IMR-90 (cell line): Measurements from ENCODE around the gene BIRC5. TPM values are rescaled to one million over a fixed set of nuclear protein-coding genes. Genes with fewer than 3 reads are reported as not detected.

Source experiments
- ATAC-seq: fragments of 200-7000 bp; cut with Tn5 transposase; 2 replicates; pipeline ENCODE4 v1.9.1; 2020; ENCODE audit warnings: low read depth, mild to moderate bottlenecking, moderate library complexity
- BruUV-seq: library from RNA; stranded (reverse); fragments of 400-500 nt; replicated peaks from 2 replicates; lab custom pipeline; 2021; lab: Mats Ljungman, UMichigan
- CTCF ChIA-PET: fragments of 300-600 bp; formaldehyde crosslinking; extraction: SDS; loops from one replicate; lab custom pipeline; 2021; ENCODE audit warnings: antibody characterized with exemption; lab: Yijun Ruan, JAX
- POLR2A ChIA-PET: fragments of 300-600 bp; sonication (Branson Sonifier 250); formaldehyde crosslinking; loops from one replicate; lab custom pipeline; 2022; ENCODE audit warnings: antibody characterized with exemption; ENCODE audit not compliant: unreplicated experiment; lab: Charles Lee
- DNase-seq: peaks from one replicate; pipeline ENCODE4 v3.0.0; 2013
- H2AFZ ChIP-seq: replicated peaks from 2 replicates; pipeline ENCODE3; 2013; ENCODE audit warnings: low read length, mild to moderate bottlenecking; ENCODE audit not compliant: poor library complexity
- H2AK5ac ChIP-seq: 2 replicates; pipeline ENCODE4 v1.6.1; 2013; ENCODE audit warnings: low read depth, low read length, inconsistent platforms
- H2AK9ac ChIP-seq: replicated peaks from 2 replicates; pipeline ENCODE3; 2013; ENCODE audit warnings: mild to moderate bottlenecking, low read depth, low read length, moderate library complexity; ENCODE audit not compliant: poor library complexity
- H2BK120ac ChIP-seq: 2 replicates; pipeline ENCODE4 v1.6.1; 2013; ENCODE audit warnings: low read depth, low read length, inconsistent platforms
- H2BK15ac ChIP-seq: 3 replicates; pipeline ENCODE4 v1.6.1; 2013; ENCODE audit warnings: low read depth, low read length, inconsistent platforms
- H2BK20ac ChIP-seq: 2 replicates; pipeline ENCODE4 v1.6.1; 2013; ENCODE audit warnings: low read depth, mild to moderate bottlenecking, inconsistent platforms, low read length, moderate library complexity
- H2BK5ac ChIP-seq: 2 replicates; pipeline ENCODE4 v1.6.1; 2013; ENCODE audit warnings: mild to moderate bottlenecking, low read depth, low read length, inconsistent platforms; ENCODE audit not compliant: poor library complexity, severe bottlenecking
- H3K14ac ChIP-seq: replicated peaks from 2 replicates; pipeline ENCODE4 v1.6.1; 2013; ENCODE audit warnings: low read depth, low read length, inconsistent platforms
- H3K18ac ChIP-seq: 2 replicates; pipeline ENCODE4 v1.6.1; 2013; ENCODE audit warnings: low read depth, low read length, control low read depth
- H3K23ac ChIP-seq: 2 replicates; pipeline ENCODE4 v1.6.1; 2013; ENCODE audit warnings: low read depth, low read length, inconsistent platforms
- H3K27ac ChIP-seq: 2 replicates; pipeline ENCODE4 v1.5.1; 2013; ENCODE audit warnings: mild to moderate bottlenecking, control low read depth, low read length; ENCODE audit not compliant: insufficient read depth
- H3K27me3 ChIP-seq: 2 replicates; pipeline ENCODE4 v1.6.1; 2013; ENCODE audit warnings: low read length; ENCODE audit not compliant: control insufficient read depth, insufficient read depth
- H3K36me3 ChIP-seq: 2 replicates; pipeline ENCODE4 v1.6.1; 2013; ENCODE audit warnings: low read length, mixed read lengths; ENCODE audit not compliant: control insufficient read depth, insufficient read depth
- H3K4ac ChIP-seq: 2 replicates; pipeline ENCODE4 v1.6.1; 2013; ENCODE audit warnings: low read depth, low read length, inconsistent platforms
- H3K4me1 ChIP-seq: 2 replicates; pipeline ENCODE4 v1.6.1; 2013; ENCODE audit warnings: low read length, mixed read lengths; ENCODE audit not compliant: control insufficient read depth, insufficient read depth
- H3K4me2 ChIP-seq: 2 replicates; pipeline ENCODE4 v1.6.1; 2013; ENCODE audit warnings: low read depth, mild to moderate bottlenecking, control low read depth, low read length, moderate library complexity
- H3K4me3 ChIP-seq: 2 replicates; pipeline ENCODE4 v1.5.1; 2013; ENCODE audit warnings: low read depth, mild to moderate bottlenecking, control low read depth, low read length, moderate library complexity; ENCODE audit not compliant: insufficient read depth
- H3K56ac ChIP-seq: 2 replicates; pipeline ENCODE4 v1.6.1; 2013; ENCODE audit warnings: low read length, inconsistent platforms; ENCODE audit not compliant: insufficient read depth; ENCODE audit errors: extremely low read depth
- H3K79me1 ChIP-seq, 2 experiments: 2 replicates each; pipeline ENCODE4 v1.6.1; 2013; ENCODE audit warnings: low read length in 2 of 2, inconsistent platforms in 1 of 2, low read depth in 1 of 2
- H3K9ac ChIP-seq: 2 replicates; pipeline ENCODE4 v1.6.1; 2013; ENCODE audit warnings: low read depth, low read length, control low read depth
- H3K9me1 ChIP-seq: 2 replicates; pipeline ENCODE4 v1.6.1; 2013; ENCODE audit warnings: low read length, inconsistent platforms; ENCODE audit not compliant: insufficient read depth
- H3K9me3 ChIP-seq: 2 replicates; pipeline ENCODE4 v1.6.1; 2013; ENCODE audit warnings: low read length; ENCODE audit not compliant: control insufficient read depth, insufficient read depth
- H4K20me1 ChIP-seq: 2 replicates; pipeline ENCODE4 v1.6.1; 2013; ENCODE audit warnings: low read length, inconsistent platforms; ENCODE audit not compliant: insufficient read depth
- H4K5ac ChIP-seq: 2 replicates; pipeline ENCODE4 v1.6.1; 2013; ENCODE audit warnings: mild to moderate bottlenecking, low read depth, low read length, control low read depth
- H4K8ac ChIP-seq, 2 experiments: 2 replicates each; pipeline ENCODE4 v1.6.1; 2013; ENCODE audit warnings: low read depth in 2 of 2, low read length in 2 of 2, control low read depth in 1 of 2, inconsistent platforms in 1 of 2
- H4K91ac ChIP-seq: 2 replicates; pipeline ENCODE4 v1.6.1; 2013; ENCODE audit warnings: low read depth, low read length, inconsistent platforms; ENCODE audit not compliant: insufficient read depth
- BHLHE40 ChIP-seq: fragments of 150-350 bp; IDR thresholded peaks from 2 replicates; pipeline ENCODE4 v1.6.1; 2016; ENCODE audit warnings: mild to moderate bottlenecking, low read depth, low read length
- MAZ ChIP-seq: IDR thresholded peaks from 2 replicates; pipeline ENCODE4 v1.6.1; 2012; ENCODE audit warnings: low read depth, mild to moderate bottlenecking, low read length, improper control_type of control experiment, moderate library complexity, borderline replicate concordance
- MXI1 ChIP-seq: IDR thresholded peaks from 2 replicates; pipeline ENCODE4 v1.6.1; 2012; ENCODE audit warnings: low read depth, mild to moderate bottlenecking, low read length, moderate library complexity, borderline replicate concordance
- NFE2L2 ChIP-seq: fragments of 150-350 bp; IDR thresholded peaks from 2 replicates; pipeline ENCODE4 v1.6.1; 2016; ENCODE audit warnings: low read depth, mild to moderate bottlenecking, low read length
- POLR2A ChIP-seq: IDR thresholded peaks from 2 replicates; pipeline ENCODE4 v1.6.1; 2012; ENCODE audit warnings: mild to moderate bottlenecking, low read depth, low read length
- RCOR1 ChIP-seq: IDR thresholded peaks from 2 replicates; pipeline ENCODE4 v1.6.1; 2012; ENCODE audit warnings: mild to moderate bottlenecking, low read length, improper control_type of control experiment; ENCODE audit not compliant: insufficient replicate concordance
- RFX5 ChIP-seq: IDR thresholded peaks from 2 replicates; pipeline ENCODE4 v1.8.0; 2012; ENCODE audit warnings: low read depth, mild to moderate bottlenecking, low read length, moderate library complexity
- SMC3 ChIP-seq: fragments of 150-350 bp; IDR thresholded peaks from 2 replicates; pipeline ENCODE4 v1.6.1; 2016; ENCODE audit warnings: low read depth, mild to moderate bottlenecking, antibody characterized with exemption, low read length, moderate library complexity
- WGBS, 2 experiments: methylation state at CpG; one replicate each; pipeline versions ENCODE4 v1.1.5 to v1.1.7; 2013; ENCODE audit warnings: missing lambda C conversion rate in 2 of 2; ENCODE audit not compliant: insufficient read length in 1 of 2; ENCODE audit errors: extremely low coverage in 2 of 2; 5-methylcytosine and 5-hydroxymethylcytosine counted together
- dilution Hi-C: fragments of 300-500 bp; cut with HindIII; formaldehyde crosslinking; loops from one replicate; pipeline ENCODE4 v1.14.3; 2018; ENCODE audit warnings: low sequenced_read_pairs; ENCODE audit not compliant: unreplicated experiment
- in situ Hi-C: fragments of 300-500 bp; cut with MboI; formaldehyde crosslinking; loops from 3 replicates; pipeline ENCODE4 v1.14.3; 2019; ENCODE audit warnings: low sequenced_read_pairs, inconsistent platforms, mixed read lengths
- intact Hi-C: fragments of 100-400 bp; cut with micrococcal nuclease; formaldehyde crosslinking; loops from 2 replicates; pipeline ENCODE4 v1.10.0; 2022
- polyA plus RNA-seq, 3 experiments: library from polyadenylated mRNA; depleted of rRNA; stranded (reverse); fragments of >200 nt; gene quantifications; 2 replicates each; pipeline ENCODE4 v1.2.3, GENCODE V29; 2012; ENCODE audit warnings: low replicate concordance in 1 of 3
- total RNA-seq: library from RNA; depleted of rRNA; stranded (reverse); fragments of >200 nt; gene quantifications from 2 replicates; pipeline ENCODE4 v1.2.3, GENCODE V29; 2012
- TF ChIP-seq, protein P1 (sequence below): fragments of 150-350 bp; IDR thresholded peaks from 2 replicates; pipeline ENCODE4 v1.6.1; 2017; ENCODE audit warnings: mild to moderate bottlenecking, antibody characterized with exemption, low read length, low read depth
- TF ChIP-seq, protein P2 (sequence below): fragments of 150-350 bp; IDR thresholded peaks from 2 replicates; pipeline ENCODE4 v1.6.1; 2016; ENCODE audit warnings: low read depth, mild to moderate bottlenecking, low read length, moderate library complexity, borderline replicate concordance
- TF ChIP-seq, protein P3 (sequence below): conservative IDR thresholded peaks from 2 replicates; pipeline ENCODE4 v1.5.1; 2012; ENCODE audit warnings: mild to moderate bottlenecking, low read depth, low read length, improper control_type of control experiment

BIRC5 gene
- total and polyA plus RNA-seq, 2 of the 4 experiments (the other 2 are of a cell fraction), result 16.6 to 52.7 TPM

DNA sequence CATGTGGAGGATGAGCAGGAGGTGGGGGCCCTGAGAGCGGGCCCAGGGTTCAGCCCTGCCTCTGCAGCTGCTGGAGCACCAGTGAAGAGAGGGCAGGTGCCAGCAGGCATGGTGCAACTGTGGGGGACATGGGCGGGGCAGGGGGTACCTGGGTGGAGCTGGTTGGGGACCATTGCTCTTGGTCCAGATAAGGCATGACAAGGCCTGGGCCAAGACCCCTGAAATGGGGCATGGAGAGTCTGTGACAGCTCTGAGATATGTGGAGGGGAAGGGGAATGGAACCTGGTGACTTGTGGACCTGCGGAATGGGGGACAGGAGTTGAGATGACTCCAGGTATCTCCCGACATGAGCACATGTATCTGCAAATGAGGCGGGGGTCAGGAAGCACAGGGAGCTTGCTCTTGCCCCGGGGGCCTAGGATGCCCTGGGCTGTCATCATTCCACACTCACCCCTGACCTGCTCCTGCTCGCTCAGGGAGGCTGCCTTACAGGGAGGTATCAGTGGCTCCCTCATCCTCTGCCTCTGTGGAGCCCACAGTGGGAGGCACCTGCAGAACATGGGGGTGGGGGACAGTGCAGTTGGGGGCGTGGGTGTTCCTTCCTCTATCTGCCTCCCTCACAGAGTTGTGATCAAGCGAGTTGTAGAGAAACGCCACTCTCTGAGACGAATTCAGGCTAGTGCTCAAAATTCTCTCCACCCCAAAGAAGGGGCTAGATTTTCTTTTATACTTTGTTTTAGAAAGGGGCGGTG is 57.5 kb downstream of the BIRC5 start:
- Histone ChIP-seq H3K4me1 (peaks cover 13% of the 10 kb centered on the region; the same call in 1 of the 2 replicates), H3K9me1 (no peaks in the 10 kb centered on the region), H3K9ac (no peak overlapping the region), H2BK20ac (no peak overlapping the region), H4K8ac (no peak overlapping the region), H3K23ac (no peak overlapping the region), H3K79me1 (no peaks in the 10 kb centered on the region), H3K9me3 (peaks cover 5% of the 10 kb centered on the region), H2BK15ac (no peak overlapping the region), H4K5ac (no peak overlapping the region), H3K18ac (no peak overlapping the region), H3K56ac (no peak overlapping the region), H2BK120ac (no peak overlapping the region), H2BK5ac (no peak overlapping the region), H2AFZ (no peak overlapping the region), H4K91ac (no peak overlapping the region), H4K20me1 (no peaks in the 10 kb centered on the region), H2AK9ac (no peak overlapping the region), H3K4ac (no peak overlapping the region), H3K36me3 (no peaks in the 10 kb centered on the region), H3K4me2 (no peak overlapping the region), H2AK5ac (no peak overlapping the region), H3K14ac (no peak overlapping the region), H3K27ac (no peak overlapping the region), H3K27me3 (peaks cover 55% of the 10 kb centered on the region), H3K4me3 (no peak overlapping the region)
- ATAC-seq (no peak), DNase-seq (no peak)
- in situ Hi-C loops, result no loop called here
- no TSS peak for BruUV-seq
- intact Hi-C loops, result no loop called here
- dilution Hi-C loops, result no loop called here
- TF ChIP-seq RFX5 (no peak), RCOR1 (no peak), MXI1 (no peak), SMC3 (no peak), NFE2L2 (no peak), BHLHE40 (no peak), POLR2A (no peak), MAZ (no peak)
- TF ChIP-seq, protein P1, sequence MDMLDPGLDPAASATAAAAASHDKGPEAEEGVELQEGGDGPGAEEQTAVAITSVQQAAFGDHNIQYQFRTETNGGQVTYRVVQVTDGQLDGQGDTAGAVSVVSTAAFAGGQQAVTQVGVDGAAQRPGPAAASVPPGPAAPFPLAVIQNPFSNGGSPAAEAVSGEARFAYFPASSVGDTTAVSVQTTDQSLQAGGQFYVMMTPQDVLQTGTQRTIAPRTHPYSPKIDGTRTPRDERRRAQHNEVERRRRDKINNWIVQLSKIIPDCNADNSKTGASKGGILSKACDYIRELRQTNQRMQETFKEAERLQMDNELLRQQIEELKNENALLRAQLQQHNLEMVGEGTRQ, result no peak
- TF ChIP-seq, protein P2, sequence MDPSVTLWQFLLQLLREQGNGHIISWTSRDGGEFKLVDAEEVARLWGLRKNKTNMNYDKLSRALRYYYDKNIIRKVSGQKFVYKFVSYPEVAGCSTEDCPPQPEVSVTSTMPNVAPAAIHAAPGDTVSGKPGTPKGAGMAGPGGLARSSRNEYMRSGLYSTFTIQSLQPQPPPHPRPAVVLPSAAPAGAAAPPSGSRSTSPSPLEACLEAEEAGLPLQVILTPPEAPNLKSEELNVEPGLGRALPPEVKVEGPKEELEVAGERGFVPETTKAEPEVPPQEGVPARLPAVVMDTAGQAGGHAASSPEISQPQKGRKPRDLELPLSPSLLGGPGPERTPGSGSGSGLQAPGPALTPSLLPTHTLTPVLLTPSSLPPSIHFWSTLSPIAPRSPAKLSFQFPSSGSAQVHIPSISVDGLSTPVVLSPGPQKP, result no peak
- TF ChIP-seq, protein P3, sequence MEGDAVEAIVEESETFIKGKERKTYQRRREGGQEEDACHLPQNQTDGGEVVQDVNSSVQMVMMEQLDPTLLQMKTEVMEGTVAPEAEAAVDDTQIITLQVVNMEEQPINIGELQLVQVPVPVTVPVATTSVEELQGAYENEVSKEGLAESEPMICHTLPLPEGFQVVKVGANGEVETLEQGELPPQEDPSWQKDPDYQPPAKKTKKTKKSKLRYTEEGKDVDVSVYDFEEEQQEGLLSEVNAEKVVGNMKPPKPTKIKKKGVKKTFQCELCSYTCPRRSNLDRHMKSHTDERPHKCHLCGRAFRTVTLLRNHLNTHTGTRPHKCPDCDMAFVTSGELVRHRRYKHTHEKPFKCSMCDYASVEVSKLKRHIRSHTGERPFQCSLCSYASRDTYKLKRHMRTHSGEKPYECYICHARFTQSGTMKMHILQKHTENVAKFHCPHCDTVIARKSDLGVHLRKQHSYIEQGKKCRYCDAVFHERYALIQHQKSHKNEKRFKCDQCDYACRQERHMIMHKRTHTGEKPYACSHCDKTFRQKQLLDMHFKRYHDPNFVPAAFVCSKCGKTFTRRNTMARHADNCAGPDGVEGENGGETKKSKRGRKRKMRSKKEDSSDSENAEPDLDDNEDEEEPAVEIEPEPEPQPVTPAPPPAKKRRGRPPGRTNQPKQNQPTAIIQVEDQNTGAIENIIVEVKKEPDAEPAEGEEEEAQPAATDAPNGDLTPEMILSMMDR, result no peak
- ChIA-PET CTCF (no interaction called here), POLR2A (no interaction called here)
- 86% methylated on average over 2 of the region's 12 CpGs; no CpG with 5 or more reads in 1 of the 2 experiments for WGBS, 2 experiments
